Fibroblast of skin of right biceps (primary cell): Measurements from ENCODE around the gene LDLR.
A peak's percentile ranks its signal among the peaks of the same experiment; 100 is the strongest.

ENCODE experiments used
- DNase-seq: peaks from one replicate; pipeline ENCODE4 v3.0.0-alpha.2; 2013

Gene LDLR

GRCh38 chr19:11089254-11090013 is at the start of gene LDLR:
TSS of gene LDLR (plus strand) at chr19:11089463. CDS start at chr19:11089549, 86 bp downstream.
- DNase-seq = peak; percentile 95

- DNase-seq = no peak
Measured at GRCh38 chr19:11041194-11041593, 48.1 kb upstream of the LDLR start.

- DNase-seq = no peak
Measured at GRCh38 chr19:11041966-11042627, 47.2 kb upstream of the LDLR start.

GRCh38 chr19:11044431-11044830 is 44.8 kb upstream of the LDLR start:
- DNase-seq = no peak

GRCh38 chr19:11045536-11045935 is 43.7 kb upstream of the LDLR start:
- no peak for DNase-seq

GRCh38 chr19:11046605-11047354 is 42.5 kb upstream of the LDLR start:
- no peak for DNase-seq

- DNase-seq = no peak
Measured at GRCh38 chr19:11047866-11048265, 41.4 kb upstream of the LDLR start.

GRCh38 chr19:11050323-11051114 is 38.7 kb upstream of the LDLR start:
- no peak for DNase-seq

GRCh38 chr19:11053817-11054195 is 35.5 kb upstream of the LDLR start:
- DNase-seq = no peak

GRCh38 chr19:11054200-11054599 is 35.1 kb upstream of the LDLR start:
- no peak for DNase-seq

- DNase-seq = no peak
Measured at GRCh38 chr19:11054628-11055027, 34.6 kb upstream of the LDLR start.

GRCh38 chr19:11058246-11059030 is 30.8 kb upstream of the LDLR start:
- DNase-seq = no peak

- DNase-seq = no peak
Measured at GRCh38 chr19:11059511-11060358, 29.5 kb upstream of the LDLR start.

- DNase-seq = no peak
Measured at GRCh38 chr19:11061952-11062351, 27.3 kb upstream of the LDLR start.

GRCh38 chr19:11063434-11063833 is 25.8 kb upstream of the LDLR start:
- DNase-seq = no peak

- DNase-seq = no peak
Measured at GRCh38 chr19:11064831-11065303, 24.4 kb upstream of the LDLR start.

GRCh38 chr19:11066326-11066725 is 22.9 kb upstream of the LDLR start:
- DNase-seq = no peak

- DNase-seq = no peak
Measured at GRCh38 chr19:11067356-11068113, 21.7 kb upstream of the LDLR start.

- no peak for DNase-seq
Measured at GRCh38 chr19:11069561-11069960, 19.7 kb upstream of the LDLR start.

GRCh38 chr19:11070123-11070522 is 19.1 kb upstream of the LDLR start:
- DNase-seq = no peak
